HepG2 (cell line): ENCODE measurements around the gene PAPPA2.

Experiments
- ARHGAP35 ChIP-seq: sonication (generic); formaldehyde crosslinking; IDR thresholded peaks from 2 replicates; pipeline ENCODE4 v1.9.0; 2022; ENCODE audit warnings: mild to moderate bottlenecking, inconsistent platforms, moderate library complexity, missing genetic modification reagents, borderline replicate concordance
- BRF2 ChIP-seq: sonication (generic); formaldehyde crosslinking; IDR thresholded peaks from 2 replicates; pipeline ENCODE4 v1.8.1; 2022; ENCODE audit warnings: mild to moderate bottlenecking, missing genetic modification reagents
- FOXK1 ChIP-seq: sonication (generic); formaldehyde crosslinking; IDR thresholded peaks from 2 replicates; pipeline ENCODE4 v1.4.0; 2020; ENCODE audit warnings: low read depth, missing genetic modification reagents, borderline replicate concordance
- MAZ ChIP-seq, 2 experiments: sonication (generic) in 1 of 2; formaldehyde crosslinking in 1 of 2; IDR thresholded peaks; 2 replicates each; pipeline versions ENCODE4 v1.5.0 to v1.6.1; 2012 to 2020; ENCODE audit warnings: low read depth in 2 of 2, mild to moderate bottlenecking in 2 of 2, borderline replicate concordance in 1 of 2, improper control_type of control experiment in 1 of 2, low read length in 1 of 2, missing genetic modification reagents in 1 of 2, moderate library complexity in 1 of 2
- POLR2A ChIP-seq, 2 experiments: IDR thresholded peaks; 2 replicates each; pipeline ENCODE4 v1.6.1; 2011; ENCODE audit warnings: low read depth in 2 of 2, low read length in 2 of 2, mild to moderate bottlenecking in 1 of 2, moderate library complexity in 1 of 2; ENCODE audit not compliant: insufficient read depth in 1 of 2
- REST ChIP-seq, 2 experiments: IDR thresholded peaks; 2 replicates each; pipeline ENCODE4 v1.6.1; 2011 to 2012; ENCODE audit warnings: low read length in 2 of 2, borderline replicate concordance in 1 of 2, low read depth in 1 of 2, mild to moderate bottlenecking in 1 of 2, moderate library complexity in 1 of 2
- ZBTB37 ChIP-seq: sonication (generic); formaldehyde crosslinking; IDR thresholded peaks from 2 replicates; pipeline ENCODE4 v1.4.0; 2020; ENCODE audit warnings: mild to moderate bottlenecking, missing genetic modification reagents
- ZNF704 ChIP-seq: sonication (generic); formaldehyde crosslinking; IDR thresholded peaks from 2 replicates; pipeline ENCODE4 v1.8.1; 2023; ENCODE audit warnings: mild to moderate bottlenecking, inconsistent platforms, moderate library complexity, missing genetic modification reagents, borderline replicate concordance
- ZNF740 ChIP-seq: sonication (generic); formaldehyde crosslinking; IDR thresholded peaks from 2 replicates; pipeline ENCODE4 v1.4.0; 2020; ENCODE audit warnings: missing genetic modification reagents

GRCh38 chr1:176574756-176575155 lies 111.8 kb downstream of the PAPPA2 start:
- no peak for TF ChIP-seq REST (IDR thresholded peaks at IDR 0.05; ENCODE audit: borderline replicate concordance in 1 of 2, low read depth in 1 of 2, low read length in 2 of 2)
- TF ChIP-seq BRF2, result no peak
- no peak for TF ChIP-seq ZBTB37 (CRISPR knock-in tag)
- TF ChIP-seq FOXK1 (CRISPR knock-in tag), result no peak
- TF ChIP-seq ZNF740 (CRISPR knock-in tag), result no peak
- TF ChIP-seq ZNF704 (CRISPR knock-in tag), result no peak
- no peak for TF ChIP-seq POLR2A (IDR thresholded peaks at IDR 0.05; ENCODE audit: insufficient read depth in 1 of 2, low read depth in 2 of 2, low read length in 2 of 2)
- TF ChIP-seq ARHGAP35 (CRISPR knock-in tag), result no peak
- TF ChIP-seq MAZ (IDR thresholded peaks at IDR 0.05; ENCODE audit: borderline replicate concordance, low read depth, low read length), result no peak
- no peak for TF ChIP-seq MAZ (CRISPR knock-in tag; IDR thresholded peaks at IDR 0.05; ENCODE audit: low read depth)
